Erythroblast (primary cell): Measurements from ENCODE around the gene WWC1.
A peak's percentile ranks its signal among the peaks of the same experiment; 100 is the strongest.

Experiments
- DNase-seq, 2 experiments: peaks; one replicate each; lab custom pipeline; 2025; lab: John Stamatoyannopoulos, UW
- GATA1 ChIP-seq: IDR thresholded peaks from 2 replicates; pipeline ENCODE4 v1.6.1; 2011; ENCODE audit warnings: low read depth, mild to moderate bottlenecking, control low read depth, low read length, moderate library complexity
- POLR2A ChIP-seq: IDR thresholded peaks from 2 replicates; pipeline ENCODE4 v1.6.1; 2011; ENCODE audit warnings: mild to moderate bottlenecking, low read length

Gene WWC1

GRCh38 chr5:168291342-168291963 is at the start of gene WWC1:
TSS of gene WWC1 (plus strand) at chr5:168291645. CDS start at chr5:168292153, 508 bp downstream.
- TF ChIP-seq GATA1 (no peak), POLR2A (no peak)
- DNase-seq = no peak

DNA sequence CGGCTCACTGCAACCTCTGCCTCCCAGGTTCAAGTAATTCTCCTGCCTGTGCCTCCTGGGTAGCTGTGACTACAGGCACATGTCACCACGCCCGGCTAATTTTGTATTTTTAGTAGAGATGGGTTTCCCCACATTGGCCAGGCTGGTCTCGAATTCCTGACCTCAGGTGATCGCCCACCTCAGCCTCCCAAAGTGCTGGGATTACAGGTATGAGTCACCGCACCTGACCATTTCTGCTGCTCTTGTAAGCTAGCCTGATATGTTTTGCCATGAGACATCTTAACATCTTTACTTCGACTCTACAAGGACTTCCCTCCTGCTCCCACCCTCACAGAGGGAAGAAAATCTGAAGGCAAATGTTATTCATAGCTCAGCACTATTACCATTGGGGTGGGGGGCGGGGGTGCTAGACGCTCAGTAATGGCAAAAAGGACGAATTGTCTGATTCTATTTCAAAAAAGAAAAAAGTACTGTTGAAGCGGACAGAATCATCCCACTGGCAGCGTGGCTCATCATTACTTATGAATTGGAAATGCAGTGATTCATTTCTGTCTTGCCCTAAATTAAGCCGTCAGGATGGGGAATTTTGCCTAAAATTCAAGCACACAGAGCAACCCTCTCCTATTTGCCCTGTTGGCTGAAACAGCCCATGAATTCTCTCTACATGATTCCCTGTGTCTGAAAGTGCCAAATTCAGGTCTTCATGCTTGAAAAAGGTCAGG is 46.4 kb upstream of the WWC1 start:
- DNase-seq = no peak
- no peak for TF ChIP-seq GATA1
- no peak for TF ChIP-seq POLR2A

DNA sequence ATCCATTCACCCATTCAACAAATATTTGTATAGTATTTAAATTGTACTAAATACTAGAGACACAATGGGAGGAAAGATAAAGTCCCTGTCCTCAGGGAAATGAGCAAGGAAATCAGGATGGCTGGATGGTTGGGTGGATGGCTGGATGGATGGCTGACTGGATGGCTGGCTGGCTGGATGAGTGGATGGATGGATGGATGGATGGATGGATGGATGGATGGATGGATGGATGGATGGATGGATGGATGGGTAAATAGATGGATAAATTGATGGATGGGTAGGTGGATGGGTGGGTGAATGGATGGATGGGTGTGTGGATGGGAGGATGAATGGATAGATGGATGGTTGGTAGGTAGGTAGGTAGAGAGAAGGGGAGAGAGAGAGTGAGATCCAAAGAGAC is 41.5 kb upstream of the WWC1 start:
- TF ChIP-seq GATA1 (no peak), POLR2A (no peak)
- no peak for DNase-seq

GRCh38 chr5:168251259-168251658 is 40.2 kb upstream of the WWC1 start:
- no peak for DNase-seq
- TF ChIP-seq GATA1 (no peak), POLR2A (no peak)

DNA sequence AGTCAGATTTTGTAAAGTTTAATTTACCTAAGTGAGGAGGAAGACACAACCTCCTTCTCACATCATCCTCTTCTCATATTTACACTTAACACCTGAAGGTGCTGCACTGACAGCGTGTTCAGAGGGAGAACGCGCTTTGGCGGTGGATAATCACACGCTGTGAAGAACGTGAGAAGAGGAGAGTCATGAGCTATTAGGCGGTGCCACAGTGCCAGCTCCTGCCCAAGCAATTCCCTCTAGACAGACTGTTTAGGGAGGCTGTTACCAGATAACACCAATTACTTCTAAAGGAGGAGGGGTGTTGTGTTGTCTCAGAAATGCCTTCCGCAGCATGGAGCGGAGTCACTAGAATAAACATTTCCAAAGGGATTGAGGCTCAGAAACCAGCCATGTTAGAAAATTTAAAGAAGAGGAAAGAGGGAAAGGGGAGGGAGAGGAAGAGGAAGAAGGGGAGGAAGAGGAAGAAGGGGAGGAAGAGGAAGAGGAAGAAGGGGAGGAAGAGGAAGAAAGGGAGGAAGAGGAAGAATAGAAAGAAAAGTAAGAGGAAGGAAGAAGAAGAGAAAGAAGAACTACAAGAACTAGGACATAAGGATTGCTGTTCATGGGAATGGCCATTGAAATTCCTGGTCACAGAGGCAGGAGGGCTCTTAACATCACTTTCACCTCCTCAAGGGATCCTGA is 37.3 kb upstream of the WWC1 start:
- DNase-seq = no peak
- TF ChIP-seq POLR2A = no peak
- TF ChIP-seq GATA1 = no peak

- DNase-seq = no peak
- TF ChIP-seq GATA1 (no peak), POLR2A (no peak)
Measured at GRCh38 chr5:168260353-168261226, 30.9 kb upstream of the WWC1 start.

DNA sequence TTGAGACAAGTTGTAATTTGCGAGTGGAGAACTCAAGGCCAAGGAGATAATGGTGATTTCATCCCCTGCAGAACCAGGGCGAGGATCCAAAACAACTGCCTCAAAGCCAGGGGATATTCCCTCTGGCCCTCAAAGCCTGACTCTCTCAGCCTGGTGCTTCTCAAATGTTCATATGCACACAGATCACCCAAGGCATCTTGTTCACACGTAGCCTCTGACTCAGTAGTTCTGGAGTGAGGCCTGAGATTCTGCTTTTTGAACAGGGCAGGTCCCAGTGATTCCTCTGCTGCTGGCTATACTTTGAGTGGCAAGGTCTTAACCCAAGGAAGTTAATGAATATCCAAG is 30.2 kb upstream of the WWC1 start:
- DNase-seq = no peak
- TF ChIP-seq POLR2A = no peak
- TF ChIP-seq GATA1 = no peak

- TF ChIP-seq GATA1 (no peak), POLR2A (no peak)
- DNase-seq = no peak
Measured at GRCh38 chr5:168262042-168262743, 29.3 kb upstream of the WWC1 start.

GRCh38 chr5:168263121-168263520 is 28.3 kb upstream of the WWC1 start:
- DNase-seq = no peak
- TF ChIP-seq GATA1 (no peak), POLR2A (no peak)

DNA sequence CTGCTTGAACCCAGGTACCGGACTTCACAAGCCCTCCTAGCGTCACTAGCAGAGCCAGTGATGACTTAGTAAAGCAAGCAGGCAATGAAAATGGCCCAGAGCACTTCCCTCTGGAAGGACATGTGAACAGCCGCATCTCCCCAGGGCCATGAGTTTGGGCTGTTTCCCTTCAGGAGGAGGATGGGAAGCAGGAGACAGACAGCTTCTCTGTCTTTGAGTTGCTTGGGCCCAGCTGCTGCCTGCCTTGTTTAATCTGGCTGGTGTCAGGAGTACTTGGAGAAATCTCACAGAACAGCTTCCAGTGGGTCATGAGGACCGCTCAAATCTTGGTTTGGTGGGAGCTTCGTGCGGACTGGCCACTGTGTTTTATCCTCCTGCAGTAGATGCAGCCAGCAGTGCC is 25.4 kb upstream of the WWC1 start:
- no peak for TF ChIP-seq GATA1
- no peak for TF ChIP-seq POLR2A
- no peak for DNase-seq

DNA sequence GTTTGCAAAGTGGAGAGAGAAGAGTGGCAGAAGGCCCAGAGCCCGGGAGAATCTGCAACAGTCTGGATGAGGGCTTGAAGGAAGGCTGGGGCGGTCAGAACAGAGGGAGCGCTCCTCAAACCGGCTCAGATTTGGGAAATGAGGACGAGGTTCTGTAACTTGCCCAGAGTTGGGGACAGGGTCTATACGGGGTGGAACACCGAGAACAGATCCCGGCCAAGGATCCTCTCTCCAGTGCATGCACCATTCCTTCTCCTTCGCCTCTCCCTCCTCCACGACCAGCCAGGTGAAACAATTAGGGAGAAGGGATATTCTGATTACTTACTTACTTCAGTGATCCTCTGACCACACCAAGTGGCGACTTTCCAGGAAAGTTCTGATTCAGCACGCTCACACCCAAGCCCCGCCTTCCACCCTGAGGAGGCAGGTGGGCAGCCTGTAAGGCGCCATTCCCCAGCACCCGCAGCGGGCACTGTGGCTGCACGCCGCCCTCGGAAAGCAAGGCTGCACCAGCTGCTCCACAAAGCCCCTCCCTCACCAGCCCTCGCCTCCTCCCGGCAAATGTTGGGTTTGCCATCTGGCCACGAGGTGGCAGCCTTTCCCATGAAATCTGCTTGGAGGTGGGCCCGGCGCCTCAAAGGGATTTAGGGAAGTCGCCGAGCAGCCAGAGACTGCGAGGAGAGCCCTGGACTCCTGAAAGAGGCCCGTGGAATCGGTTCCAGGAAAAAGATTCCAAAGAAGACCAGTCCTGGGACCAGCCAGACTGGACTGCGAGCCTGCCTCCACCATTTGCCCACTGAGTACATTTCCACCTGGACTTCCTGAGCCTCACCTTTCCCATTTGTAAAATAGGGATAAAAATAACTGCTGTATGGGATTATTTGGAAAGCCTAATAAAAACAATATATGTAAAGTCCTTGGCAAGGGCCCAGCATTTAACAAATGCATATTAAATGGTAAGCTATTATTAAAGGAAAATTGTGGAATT is 22.2 kb upstream of the WWC1 start:
- peak; percentile 53 to 70 for DNase-seq
- TF ChIP-seq POLR2A (no peak), GATA1 (no peak)

- peak in 1 of 2 experiments; percentile 10 for DNase-seq
- TF ChIP-seq POLR2A (no peak), GATA1 (no peak)
Measured at GRCh38 chr5:168269937-168270330, 21.5 kb upstream of the WWC1 start.
